Measurements from ENCODE around the gene MTPN. TPM values are rescaled to one million over a fixed set of nuclear protein-coding genes. Genes with fewer than 3 reads are reported as not detected.

MTPN gene
- total RNA-seq = 72.9 TPM
- long read RNA-seq, transcript MTPN-201 (4 exons, 3,738 nt) = major isoform, 5 of 5 reads
- long read RNA-seq, partial matches to known transcripts = 0 of 5 reads
- long read RNA-seq, other reads (novel, unspliced or antisense) = 0 of 5 reads

GRCh38 chr7:135977007-135977741 lies at the start of gene MTPN:
TSS of gene MTPN (minus strand) at chr7:135977359. CDS start at chr7:135977100, 259 bp downstream.
- DNase-seq (ENCODE audit: missing footprints) (peak; percentile 100), ATAC-seq (peak; percentile 100)
- intact Hi-C loops (cut with DNase I) = loop anchor here (5.0 kb wide), 1 partner anchor 45 kb away; no protein-coding TSS in a partner anchor

- no peak for DNase-seq (ENCODE audit: missing footprints)
- ATAC-seq = no peak
- intact Hi-C loops (cut with DNase I) = no loop called here
Measured at GRCh38 chr7:136026209-136026608, 49.0 kb upstream of the MTPN start.

GRCh38 chr7:136023134-136023869 lies 46.1 kb upstream of the MTPN start:
- ATAC-seq (no peak), DNase-seq (ENCODE audit: missing footprints) (no peak)
- intact Hi-C loops (cut with DNase I) = no loop called here

GRCh38 chr7:136020556-136020955 lies 43.4 kb upstream of the MTPN start:
- intact Hi-C loops (cut with DNase I) = no loop called here
- no peak for ATAC-seq
- no peak for DNase-seq (ENCODE audit: missing footprints)

- ATAC-seq (no peak), DNase-seq (ENCODE audit: missing footprints) (no peak)
- intact Hi-C loops (cut with DNase I) = loop anchor here (10.0 kb wide), 1 partner anchor 353 kb away; the partner anchor contains the start of gene STMP1
Measured at GRCh38 chr7:136018104-136018503, 40.9 kb upstream of the MTPN start.

GRCh38 chr7:136016649-136017395 lies 39.7 kb upstream of the MTPN start:
- ATAC-seq (no peak), DNase-seq (ENCODE audit: missing footprints) (no peak)
- intact Hi-C loops (cut with DNase I) = loop anchor here (10.0 kb wide), 1 partner anchor 352 kb away; the partner anchor contains the start of gene STMP1

- intact Hi-C loops (cut with DNase I) = loop anchor here (10.0 kb wide), 1 partner anchor 351 kb away; the partner anchor contains the start of gene STMP1
- DNase-seq (ENCODE audit: missing footprints) (no peak), ATAC-seq (no peak)
Measured at GRCh38 chr7:136015638-136016037, 38.5 kb upstream of the MTPN start.

- no peak for DNase-seq (ENCODE audit: missing footprints)
- intact Hi-C loops (cut with DNase I) = loop anchor here (10.0 kb wide), 1 partner anchor 350 kb away; the partner anchor contains the start of gene STMP1
- ATAC-seq = no peak
Measured at GRCh38 chr7:136014659-136015058, 37.5 kb upstream of the MTPN start.

GRCh38 chr7:136012238-136012637 lies 35.1 kb upstream of the MTPN start:
- ATAC-seq = no peak
- intact Hi-C loops (cut with DNase I) = loop anchor here (10.0 kb wide), 1 partner anchor 347 kb away; the partner anchor contains the start of gene STMP1
- DNase-seq (ENCODE audit: missing footprints) = no peak

GRCh38 chr7:136009488-136010079 lies 32.4 kb upstream of the MTPN start:
- no peak for DNase-seq (ENCODE audit: missing footprints)
- intact Hi-C loops (cut with DNase I) = loop anchor here (1.0 to 10.0 kb wide), 2 partner anchors 208 to 345 kb away; partner anchors contain the start of gene STMP1
- no peak for ATAC-seq

GRCh38 chr7:136006208-136006607 lies 29.0 kb upstream of the MTPN start:
- no peak for DNase-seq (ENCODE audit: missing footprints)
- intact Hi-C loops (cut with DNase I) = no loop called here
- no peak for ATAC-seq

- intact Hi-C loops (cut with DNase I) = no loop called here
- DNase-seq (ENCODE audit: missing footprints) = no peak
- ATAC-seq = no peak
Measured at GRCh38 chr7:136004083-136004482, 26.9 kb upstream of the MTPN start.

- no peak for ATAC-seq
- intact Hi-C loops (cut with DNase I) = no loop called here
Measured at GRCh38 chr7:136002802-136003201, 25.6 kb upstream of the MTPN start.

GRCh38 chr7:136000288-136000913 lies 23.2 kb upstream of the MTPN start:
- ATAC-seq = no peak
- intact Hi-C loops (cut with DNase I) = no loop called here
- no peak for DNase-seq (ENCODE audit: missing footprints)

More at GRCh38 chr7:136002802-136003201, 25.6 kb upstream of the MTPN start:
- no peak for DNase-seq (ENCODE audit: missing footprints)

- DNase-seq (ENCODE audit: missing footprints) = no peak
- ATAC-seq = no peak
- intact Hi-C loops (cut with DNase I) = no loop called here
Measured at GRCh38 chr7:135998081-135998480, 20.9 kb upstream of the MTPN start.

- DNase-seq (ENCODE audit: missing footprints) (no peak), ATAC-seq (no peak)
- intact Hi-C loops (cut with DNase I) = no loop called here
Measured at GRCh38 chr7:135995748-135996147, 18.6 kb upstream of the MTPN start.

- intact Hi-C loops (cut with DNase I) = no loop called here
- ATAC-seq (no peak), DNase-seq (ENCODE audit: missing footprints) (no peak)
Measured at GRCh38 chr7:135994466-135995205, 17.5 kb upstream of the MTPN start.
